Measurements from ENCODE around the gene GMCL1. TPM values are rescaled to one million over a fixed set of nuclear protein-coding genes. Genes with fewer than 3 reads are reported as not detected.
"Not testable (repeated sequence)": the region's sequence is repeated elsewhere in the genome, so short reads cannot be mapped to it uniquely, and the experiment has no call there.

GMCL1 gene
- total RNA-seq, 1 experiment from 2014 or later, result 75.3 TPM

- Histone ChIP-seq H3K9ac (ENCODE audit: low read length) (no peak overlapping the region), H3K4me1 (ENCODE audit: low read length) (no peaks in the 10 kb centered on the region), H3K4me3 (ENCODE audit: low read length) (no peak overlapping the region), H4K20me1 (ENCODE audit: insufficient read depth, low read depth, low read length) (no peaks in the 10 kb centered on the region), H3K79me2 (ENCODE audit: low read length) (peaks cover 61% of the 10 kb centered on the region), H3K4me2 (ENCODE audit: low read depth, low read length, poor library complexity, severe bottlenecking) (no peak overlapping the region), H3K27me3 (ENCODE audit: low read length) (no peaks in the 10 kb centered on the region), H3K27ac (ENCODE audit: low read length) (no peak overlapping the region), H2AFZ (ENCODE audit: low read length) (no peak overlapping the region), H3K9me3 (ENCODE audit: low read length) (no peaks in the 10 kb centered on the region), H3K9me2 (replicated peaks; ENCODE audit: insufficient read depth, low read length) (no peaks in the 10 kb centered on the region), H3K36me3 (ENCODE audit: insufficient read depth, low read length) (peaks cover 68% of the 10 kb centered on the region)
- no peak for DNase-seq
These were observed 17.8 kb downstream of the GMCL1 start for GRCh38 chr2:69847068-69847828.

- Histone ChIP-seq H3K27ac (ENCODE audit: low read length) (no peak overlapping the region), H3K9me3 (ENCODE audit: low read length) (no peaks in the 10 kb centered on the region), H3K36me3 (ENCODE audit: insufficient read depth, low read length) (peaks cover 69% of the 10 kb centered on the region), H2AFZ (ENCODE audit: low read length) (no peak overlapping the region), H3K4me3 (ENCODE audit: low read length) (no peak overlapping the region), H3K4me2 (ENCODE audit: low read depth, low read length, poor library complexity, severe bottlenecking) (no peak overlapping the region), H3K9ac (ENCODE audit: low read length) (no peak overlapping the region), H3K4me1 (ENCODE audit: low read length) (no peaks in the 10 kb centered on the region), H3K9me2 (replicated peaks; ENCODE audit: insufficient read depth, low read length) (no peaks in the 10 kb centered on the region), H3K79me2 (ENCODE audit: low read length) (peaks cover 60% of the 10 kb centered on the region), H4K20me1 (ENCODE audit: insufficient read depth, low read depth, low read length) (no peaks in the 10 kb centered on the region), H3K27me3 (ENCODE audit: low read length) (no peaks in the 10 kb centered on the region)
- DNase-seq, result no peak
These were observed 18.8 kb downstream of the GMCL1 start for GRCh38 chr2:69848186-69848790.

- Histone ChIP-seq H3K9me2 (replicated peaks; ENCODE audit: insufficient read depth, low read length) (no peaks in the 10 kb centered on the region), H4K20me1 (ENCODE audit: insufficient read depth, low read depth, low read length) (no peaks in the 10 kb centered on the region), H3K36me3 (ENCODE audit: insufficient read depth, low read length) (peaks cover 32% of the 10 kb centered on the region; the same call in 1 of the 2 replicates), H3K4me2 (ENCODE audit: low read depth, low read length, poor library complexity, severe bottlenecking) (no peak overlapping the region), H3K79me2 (ENCODE audit: low read length) (peaks cover 46% of the 10 kb centered on the region), H2AFZ (ENCODE audit: low read length) (no peak overlapping the region), H3K4me1 (ENCODE audit: low read length) (no peaks in the 10 kb centered on the region), H3K27me3 (ENCODE audit: low read length) (no peaks in the 10 kb centered on the region), H3K9me3 (ENCODE audit: low read length) (no peaks in the 10 kb centered on the region), H3K27ac (ENCODE audit: low read length) (no peak overlapping the region), H3K4me3 (ENCODE audit: low read length) (no peak overlapping the region), H3K9ac (ENCODE audit: low read length) (no peak overlapping the region)
- DNase-seq, result no peak
These were observed 28.8 kb downstream of the GMCL1 start for GRCh38 chr2:69858261-69858660.

- H3K9me2 ChIP-seq (replicated peaks; ENCODE audit: insufficient read depth, low read length), result no peaks in the 10 kb centered on the region
These were observed 33.8 kb downstream of the GMCL1 start for GRCh38 chr2:69863298-69863697.

GRCh38 chr2:69888451-69888850, 59.0 kb downstream of the GMCL1 start:
- peaks cover 1% of the 10 kb centered on the region; the same call in 1 of the 2 replicates for H3K79me2 ChIP-seq (ENCODE audit: low read length)
- DNase-seq, result no peak
- no peaks in the 10 kb centered on the region for H3K27me3 ChIP-seq (ENCODE audit: low read length)
- H3K27ac ChIP-seq (ENCODE audit: low read length), result no peak overlapping the region
- no peaks in the 10 kb centered on the region for H4K20me1 ChIP-seq (ENCODE audit: insufficient read depth, low read depth, low read length)
- H3K4me2 ChIP-seq (ENCODE audit: low read depth, low read length, poor library complexity, severe bottlenecking), result no peak overlapping the region
- no peak overlapping the region for H3K9ac ChIP-seq (ENCODE audit: low read length)
- H3K9me3 ChIP-seq (ENCODE audit: low read length), result peaks cover 4% of the 10 kb centered on the region; the same call in 1 of the 2 replicates
- H3K9me2 ChIP-seq (replicated peaks; ENCODE audit: insufficient read depth, low read length), result no peaks in the 10 kb centered on the region
- no peak overlapping the region for H2AFZ ChIP-seq (ENCODE audit: low read length)
- no peak overlapping the region for H3K4me3 ChIP-seq (ENCODE audit: low read length)
- H3K4me1 ChIP-seq (ENCODE audit: low read length), result peaks cover 15% of the 10 kb centered on the region
- H3K36me3 ChIP-seq (ENCODE audit: insufficient read depth, low read length), result no peaks in the 10 kb centered on the region; the same call in 1 of the 2 replicates

More at GRCh38 chr2:69863298-69863697, 33.8 kb downstream of the GMCL1 start:
- Histone ChIP-seq H3K9ac (ENCODE audit: low read length) (no peak overlapping the region), H3K27ac (ENCODE audit: low read length) (no peak overlapping the region), H3K4me2 (ENCODE audit: low read depth, low read length, poor library complexity, severe bottlenecking) (no peak overlapping the region), H3K9me3 (ENCODE audit: low read length) (no peaks in the 10 kb centered on the region), H3K79me2 (ENCODE audit: low read length) (peaks cover 18% of the 10 kb centered on the region), H3K4me3 (ENCODE audit: low read length) (no peak overlapping the region), H3K36me3 (ENCODE audit: insufficient read depth, low read length) (peaks cover 54% of the 10 kb centered on the region), H3K4me1 (ENCODE audit: low read length) (no peaks in the 10 kb centered on the region), H3K27me3 (ENCODE audit: low read length) (no peaks in the 10 kb centered on the region), H4K20me1 (ENCODE audit: insufficient read depth, low read depth, low read length) (no peaks in the 10 kb centered on the region), H2AFZ (ENCODE audit: low read length) (no peak overlapping the region)
- no peak for DNase-seq

- Histone ChIP-seq H3K79me2 (ENCODE audit: low read length) (peaks cover 10% of the 10 kb centered on the region), H3K9me3 (ENCODE audit: low read length) (peaks cover 4% of the 10 kb centered on the region; the same call in 1 of the 2 replicates), H3K4me1 (ENCODE audit: low read length) (peaks cover 18% of the 10 kb centered on the region), H3K27me3 (ENCODE audit: low read length) (no peaks in the 10 kb centered on the region), H3K4me3 (ENCODE audit: low read length) (no peak overlapping the region), H4K20me1 (ENCODE audit: insufficient read depth, low read depth, low read length) (peaks cover 3% of the 10 kb centered on the region; the same call in 1 of the 2 replicates), H3K9ac (ENCODE audit: low read length) (no peak overlapping the region), H3K36me3 (ENCODE audit: insufficient read depth, low read length) (no peaks in the 10 kb centered on the region; the same call in 1 of the 2 replicates), H2AFZ (ENCODE audit: low read length) (no peak overlapping the region), H3K9me2 (replicated peaks; ENCODE audit: insufficient read depth, low read length) (no peaks in the 10 kb centered on the region), H3K27ac (ENCODE audit: low read length) (no peak overlapping the region), H3K4me2 (ENCODE audit: low read depth, low read length, poor library complexity, severe bottlenecking) (no peak overlapping the region)
- DNase-seq, result no peak
These were observed 59.8 kb downstream of the GMCL1 start for GRCh38 chr2:69889302-69889701.

- DNase-seq, result no peak
- no peak overlapping the region for H3K4me3 ChIP-seq (ENCODE audit: low read length)
- no peak overlapping the region for H3K9ac ChIP-seq (ENCODE audit: low read length)
- H3K27me3 ChIP-seq (ENCODE audit: low read length), result no peaks in the 10 kb centered on the region
- peak overlapping the region; percentile 29; the same call in 1 of the 2 replicates for H3K27ac ChIP-seq (ENCODE audit: low read length)
- peak overlapping the region; percentile 5; the same call in 1 of the 2 replicates for H2AFZ ChIP-seq (ENCODE audit: low read length)
- peaks cover 4% of the 10 kb centered on the region; the same call in 1 of the 2 replicates for H3K9me3 ChIP-seq (ENCODE audit: low read length)
- H3K79me2 ChIP-seq (ENCODE audit: low read length), result peaks cover 26% of the 10 kb centered on the region
- peaks cover 32% of the 10 kb centered on the region for H3K4me1 ChIP-seq (ENCODE audit: low read length)
- peaks cover 7% of the 10 kb centered on the region; the same call in 1 of the 2 replicates for H4K20me1 ChIP-seq (ENCODE audit: insufficient read depth, low read depth, low read length)
- H3K36me3 ChIP-seq (ENCODE audit: insufficient read depth, low read length), result peaks cover 2% of the 10 kb centered on the region
- no peak overlapping the region for H3K4me2 ChIP-seq (ENCODE audit: low read depth, low read length, poor library complexity, severe bottlenecking)
- H3K9me2 ChIP-seq (replicated peaks; ENCODE audit: insufficient read depth, low read length), result no peaks in the 10 kb centered on the region
These were observed 61.4 kb downstream of the GMCL1 start for GRCh38 chr2:69890881-69891280.

GRCh38 chr2:69892838-69893424, 63.5 kb downstream of the GMCL1 start:
- Histone ChIP-seq H3K4me3 (ENCODE audit: low read length) (peak overlapping the region; percentile 88), H3K79me2 (ENCODE audit: low read length) (peaks cover 46% of the 10 kb centered on the region), H2AFZ (ENCODE audit: low read length) (peak overlapping the region; percentile 78), H3K9ac (ENCODE audit: low read length) (peak overlapping the region; percentile 76), H3K4me2 (ENCODE audit: low read depth, low read length, poor library complexity, severe bottlenecking) (peak overlapping the region; percentile 86), H3K36me3 (ENCODE audit: insufficient read depth, low read length) (peaks cover 21% of the 10 kb centered on the region), H3K4me1 (ENCODE audit: low read length) (peaks cover 46% of the 10 kb centered on the region)
- not testable (repeated sequence) for H4K20me1 ChIP-seq (ENCODE audit: insufficient read depth, low read depth, low read length); H3K9me2 ChIP-seq (replicated peaks; ENCODE audit: insufficient read depth, low read length); H3K9me3 ChIP-seq (ENCODE audit: low read length); H3K27ac ChIP-seq (ENCODE audit: low read length); DNase-seq; H3K27me3 ChIP-seq (ENCODE audit: low read length)
